Stimulated activated CD8-positive, alpha-beta memory T cell treated with anti-CD3 and anti-CD28 coated beads, Interleukin-4, amount 100 ng/mL, for 24 hours (primary cell): ENCODE results near the gene LCN15.
"Not testable (repeated sequence)": the region's sequence is repeated elsewhere in the genome, so short reads cannot be mapped to it uniquely, and the experiment has no call there.

Experiments used
- DNase-seq: peaks from one replicate; pipeline ENCODE4 v3.0.0-alpha.2; 2020; ENCODE audit warnings: low read depth

Gene LCN15

GRCh38 chr9:136722093-136722968, 42.0 kb downstream of the LCN15 start:
- DNase-seq = no peak

- no peak for DNase-seq
These were observed 42.8 kb downstream of the LCN15 start for GRCh38 chr9:136721339-136722092.

- DNase-seq = no peak
These were observed 43.4 kb downstream of the LCN15 start for GRCh38 chr9:136720898-136721338.

- DNase-seq = no peak
These were observed 43.9 kb downstream of the LCN15 start for GRCh38 chr9:136720251-136720897.

GRCh38 chr9:136719195-136719880, 45.0 kb downstream of the LCN15 start:
- DNase-seq = no peak

- no peak for DNase-seq
These were observed 45.7 kb downstream of the LCN15 start for GRCh38 chr9:136718345-136719194.

- DNase-seq = no peak
These were observed 46.9 kb downstream of the LCN15 start for GRCh38 chr9:136717399-136717798.

- no peak for DNase-seq
These were observed 49.4 kb downstream of the LCN15 start for GRCh38 chr9:136714893-136715274.

- DNase-seq = no peak
These were observed 50.0 kb downstream of the LCN15 start for GRCh38 chr9:136714096-136714892.

- no peak for DNase-seq
These were observed 50.8 kb downstream of the LCN15 start for GRCh38 chr9:136713550-136713949.

GRCh38 chr9:136712690-136713544, 51.4 kb downstream of the LCN15 start:
- no peak for DNase-seq

GRCh38 chr9:136711751-136712689, 52.3 kb downstream of the LCN15 start, which contains the start of gene DIPK1B:
TSS of gene DIPK1B (plus strand) at chr9:136712572. CDS start at chr9:136712666, 94 bp downstream.
- DNase-seq = no peak

- not testable (repeated sequence) for DNase-seq
These were observed 53.1 kb downstream of the LCN15 start for GRCh38 chr9:136711219-136711648.

GRCh38 chr9:136710543-136710942, 53.8 kb downstream of the LCN15 start:
- no peak for DNase-seq
